ENCODE data around the gene PDIA5. TPM values are rescaled to one million over a fixed set of nuclear protein-coding genes. Genes with fewer than 3 reads are reported as not detected.

The PDIA5 gene
- total and polyA plus RNA-seq, 4 donors, result 36.8 to 94.6 (median 63.3) TPM

DNA sequence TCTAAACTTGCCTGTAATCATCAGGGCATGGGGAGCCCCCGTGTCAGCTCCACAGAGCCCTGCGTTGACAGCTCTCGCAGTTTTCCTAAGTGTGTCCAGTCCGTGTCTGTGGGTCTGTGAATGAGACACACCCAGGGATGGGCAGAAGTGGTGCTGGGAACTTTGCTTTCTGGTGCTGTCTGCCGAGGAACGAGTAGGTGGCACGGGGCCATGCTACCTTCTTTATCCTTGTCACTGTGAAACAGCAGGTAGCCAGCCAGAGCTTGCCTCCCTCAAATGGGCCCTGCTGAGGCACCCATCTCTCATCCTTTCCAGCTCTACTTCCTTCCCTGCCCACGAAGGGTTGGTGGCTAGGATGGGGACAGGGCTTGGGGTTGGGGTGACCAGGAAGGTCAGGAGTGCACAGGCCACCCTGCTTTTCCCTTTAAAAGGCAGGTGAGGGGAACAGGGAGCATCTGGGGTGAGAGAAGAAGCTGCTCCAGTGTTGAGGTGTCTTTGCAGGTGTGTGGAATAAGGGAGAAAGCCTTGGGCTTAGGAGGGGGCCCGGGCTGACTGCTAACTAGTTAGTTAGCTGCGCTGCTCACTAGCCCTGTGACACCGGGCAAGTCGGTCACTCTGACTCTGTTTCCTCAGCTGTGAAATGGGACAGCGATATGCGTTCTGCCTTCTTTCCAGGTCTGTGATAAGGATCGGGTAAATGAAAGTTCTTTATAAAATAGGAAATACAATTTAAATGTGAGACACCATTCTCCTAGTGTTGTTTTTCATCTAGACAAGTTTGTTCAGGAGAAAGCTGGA, 27.9 kb downstream of the PDIA5 start:
- Histone ChIP-seq H3K9me3 (ENCODE audit: control insufficient read depth in 4 of 4, low read length in 3 of 4) (no peaks in the 10 kb centered on the region), H3K27ac (ENCODE audit: low read depth in 1 of 2, low read length in 2 of 2) (no peak overlapping the region), H3K27me3 (ENCODE audit: control insufficient read depth in 4 of 4, insufficient read depth in 4 of 4, low read length in 3 of 4) (no peaks in the 10 kb centered on the region), H3K36me3 (ENCODE audit: control insufficient read depth in 4 of 4, insufficient read depth in 3 of 4, low read depth in 1 of 4, low read length in 3 of 4) (peaks cover 6 to 42% (median 23%) of the 10 kb centered on the region in 4 donors), H3K4me3 (ENCODE audit: low read depth in 1 of 3, low read length in 3 of 3) (no peak overlapping the region), H3K4me1 (ENCODE audit: control insufficient read depth in 4 of 4, insufficient read depth in 4 of 4, low read length in 3 of 4) (peaks cover 5 to 73% (median 55%) of the 10 kb centered on the region in 4 donors), H3K9ac (ENCODE audit: low read depth in 1 of 2, low read length in 2 of 2) (no peak overlapping the region)
- 81% methylated on average over 15 of the region's 15 CpGs for WGBS
- DNase-seq (ENCODE audit: low spot score), result no peak
- TF ChIP-seq FOXA1 (IDR thresholded peaks at IDR 0.05), result no peak
- TF ChIP-seq GABPA (IDR thresholded peaks at IDR 0.05 in 1 of 2, conservative IDR thresholded peaks at IDR 0.05 in 1 of 2), result no peak
- TF ChIP-seq JUND (IDR thresholded peaks at IDR 0.05), result no peak
- no peak for TF ChIP-seq NR2F2 (IDR thresholded peaks at IDR 0.05)
- TF ChIP-seq TAF1 (conservative IDR thresholded peaks at IDR 0.05), result no peak
- no peak for TF ChIP-seq FOXA2 (IDR thresholded peaks at IDR 0.05)
- no peak for TF ChIP-seq RAD21 (IDR thresholded peaks at IDR 0.05)
- TF ChIP-seq EGR1 (IDR thresholded peaks at IDR 0.05; ENCODE audit: low read depth in 2 of 2), result no peak

DNA sequence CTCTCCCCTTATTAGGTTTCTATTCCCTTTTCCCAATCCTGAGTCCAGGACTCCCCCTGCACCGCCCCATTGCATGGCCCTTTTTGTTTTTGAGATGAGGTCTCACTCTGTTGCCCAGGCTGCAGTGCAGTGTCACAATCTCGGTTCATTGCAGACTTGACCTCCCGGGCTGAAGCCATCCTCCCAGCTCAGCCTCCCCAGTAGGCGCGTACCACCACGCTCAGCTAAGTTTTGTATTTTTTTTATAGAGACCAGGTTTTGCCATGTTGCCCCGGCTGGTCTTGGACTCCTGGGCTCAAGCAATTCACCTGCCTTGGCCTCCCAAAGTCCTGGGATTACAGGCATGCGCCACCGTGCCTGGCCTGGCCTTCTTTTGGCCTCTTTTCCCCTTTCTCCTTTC, 29.3 kb downstream of the PDIA5 start:
- DNase-seq (ENCODE audit: low spot score), result no peak

DNA sequence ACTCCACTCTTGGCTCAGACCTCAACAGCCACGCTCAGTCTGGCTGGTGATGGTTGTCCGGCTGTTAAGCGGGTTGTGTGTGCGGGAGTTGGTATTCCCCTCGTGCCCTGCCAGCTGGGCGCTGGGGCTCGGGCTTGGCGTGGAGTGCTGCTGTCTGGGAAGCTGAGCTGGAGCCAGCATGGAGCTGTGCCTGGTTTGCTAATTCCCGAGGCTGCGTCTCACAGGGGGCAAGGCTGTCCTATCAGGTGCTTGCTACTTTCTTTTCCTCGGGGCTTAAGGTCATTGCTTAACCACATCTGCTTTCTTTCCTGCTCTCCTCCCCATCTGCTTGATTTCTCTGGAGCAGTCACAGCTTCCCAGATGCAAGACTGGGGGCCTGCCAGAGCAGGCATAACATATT, 29.9 kb downstream of the PDIA5 start:
- TF ChIP-seq EGR1 (IDR thresholded peaks at IDR 0.05; ENCODE audit: low read depth in 2 of 2) (no peak), ZBTB33 (IDR thresholded peaks at IDR 0.05) (no peak), MAX (IDR thresholded peaks at IDR 0.05) (no peak), RXRA (IDR thresholded peaks at IDR 0.05) (peak in 1 of 2 donors; percentile 20), RAD21 (IDR thresholded peaks at IDR 0.05) (no peak), NR2F2 (IDR thresholded peaks at IDR 0.05) (peak; percentile 49), HNF4A (conservative IDR thresholded peaks at IDR 0.05) (peak; percentile 5 to 12)
- Histone ChIP-seq H3K4me3 (ENCODE audit: low read depth in 1 of 3, low read length in 3 of 3) (no peak overlapping the region), H3K9ac (ENCODE audit: low read depth in 1 of 2, low read length in 2 of 2) (no peak overlapping the region), H3K27ac (ENCODE audit: low read depth in 1 of 2, low read length in 2 of 2) (peak overlapping the region; percentile 39 to 43), H3K27me3 (ENCODE audit: control insufficient read depth in 4 of 4, insufficient read depth in 4 of 4, low read length in 3 of 4) (no peaks in the 10 kb centered on the region), H3K36me3 (ENCODE audit: control insufficient read depth in 4 of 4, insufficient read depth in 3 of 4, low read depth in 1 of 4, low read length in 3 of 4) (peaks cover 6 to 33% (median 16%) of the 10 kb centered on the region in 4 donors), H3K4me1 (ENCODE audit: control insufficient read depth in 4 of 4, insufficient read depth in 4 of 4, low read length in 3 of 4) (peaks cover 4 to 67% (median 49%) of the 10 kb centered on the region in 4 donors), H3K9me3 (ENCODE audit: control insufficient read depth in 4 of 4, low read length in 3 of 4) (no peaks in the 10 kb centered on the region)
- DNase-seq (ENCODE audit: low spot score), result no peak
- WGBS, result 20% methylated on average over 11 of the region's 11 CpGs

More for the DNA sequence above, 29.3 kb downstream of the PDIA5 start:
- H3K9ac ChIP-seq (ENCODE audit: low read depth in 1 of 2, low read length in 2 of 2), result no peak overlapping the region
- peaks cover 1 to 67% (median 46%) of the 10 kb centered on the region in 4 donors for H3K4me1 ChIP-seq (ENCODE audit: control insufficient read depth in 4 of 4, insufficient read depth in 4 of 4, low read length in 3 of 4)
- no peaks in the 10 kb centered on the region for H3K9me3 ChIP-seq (ENCODE audit: control insufficient read depth in 4 of 4, low read length in 3 of 4)
- no peaks in the 10 kb centered on the region for H3K27me3 ChIP-seq (ENCODE audit: control insufficient read depth in 4 of 4, insufficient read depth in 4 of 4, low read length in 3 of 4)
- no peak overlapping the region for H3K4me3 ChIP-seq (ENCODE audit: low read depth in 1 of 3, low read length in 3 of 3)
- H3K27ac ChIP-seq (ENCODE audit: low read depth in 1 of 2, low read length in 2 of 2), result peak overlapping the region in 1 of 2 donors; percentile 39
- peaks cover 6 to 38% (median 20%) of the 10 kb centered on the region in 4 donors for H3K36me3 ChIP-seq (ENCODE audit: control insufficient read depth in 4 of 4, insufficient read depth in 3 of 4, low read depth in 1 of 4, low read length in 3 of 4)
- no peak for TF ChIP-seq HNF4G (IDR thresholded peaks at IDR 0.05)
- WGBS, result 91% methylated on average over 9 of the region's 9 CpGs
